MV-4-11 (cell line): ENCODE results near the gene HOXA9.

Experiments
- DNase-seq: peaks from one replicate; lab custom pipeline; 2025; lab: John Stamatoyannopoulos, UW

The HOXA9 gene

DNA sequence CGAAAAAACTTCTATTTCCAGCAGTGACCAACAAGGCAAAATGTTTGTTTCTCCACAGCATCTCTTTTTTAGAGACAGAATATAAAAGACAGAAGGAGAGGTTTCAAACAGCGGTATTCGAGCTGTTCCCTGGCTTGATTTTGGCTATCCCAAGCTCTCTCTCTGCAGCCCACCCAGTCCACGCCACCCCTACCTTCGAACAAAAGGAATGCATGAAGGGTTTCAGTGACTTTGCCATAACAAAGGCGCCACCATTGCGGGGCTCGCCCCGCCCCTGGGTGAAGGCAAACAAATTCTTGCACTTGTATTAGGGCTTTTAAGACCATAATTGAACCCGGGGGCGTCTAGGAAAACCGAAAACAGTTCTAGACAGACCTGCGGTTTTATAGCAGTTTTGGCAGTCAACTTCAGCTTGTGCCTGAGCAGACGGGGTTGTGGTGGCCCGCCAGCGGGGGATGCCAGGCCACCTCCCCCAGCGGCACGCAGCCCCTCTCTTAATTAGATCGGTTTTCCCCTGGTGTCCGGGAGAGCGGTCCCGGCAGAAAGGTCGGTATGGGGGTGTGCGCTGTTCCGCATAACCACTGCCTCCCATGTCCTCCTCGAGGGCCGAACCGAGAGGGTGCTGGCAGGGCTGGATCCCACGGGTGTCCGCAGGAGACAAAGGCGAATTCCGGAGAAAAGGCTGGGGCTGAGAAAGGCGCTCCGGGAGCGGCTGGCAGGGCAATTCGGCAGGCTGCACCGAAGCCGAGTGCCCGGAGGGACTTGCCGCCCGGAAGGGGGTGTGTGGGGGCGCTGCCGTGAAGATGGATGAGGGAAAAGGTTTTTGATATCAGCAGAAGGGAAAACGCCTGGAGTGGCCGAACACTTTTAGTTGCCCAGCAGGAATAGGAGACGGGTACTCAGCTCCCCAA lies 22.4 kb upstream of the HOXA9 start:
- no peak for DNase-seq

DNA sequence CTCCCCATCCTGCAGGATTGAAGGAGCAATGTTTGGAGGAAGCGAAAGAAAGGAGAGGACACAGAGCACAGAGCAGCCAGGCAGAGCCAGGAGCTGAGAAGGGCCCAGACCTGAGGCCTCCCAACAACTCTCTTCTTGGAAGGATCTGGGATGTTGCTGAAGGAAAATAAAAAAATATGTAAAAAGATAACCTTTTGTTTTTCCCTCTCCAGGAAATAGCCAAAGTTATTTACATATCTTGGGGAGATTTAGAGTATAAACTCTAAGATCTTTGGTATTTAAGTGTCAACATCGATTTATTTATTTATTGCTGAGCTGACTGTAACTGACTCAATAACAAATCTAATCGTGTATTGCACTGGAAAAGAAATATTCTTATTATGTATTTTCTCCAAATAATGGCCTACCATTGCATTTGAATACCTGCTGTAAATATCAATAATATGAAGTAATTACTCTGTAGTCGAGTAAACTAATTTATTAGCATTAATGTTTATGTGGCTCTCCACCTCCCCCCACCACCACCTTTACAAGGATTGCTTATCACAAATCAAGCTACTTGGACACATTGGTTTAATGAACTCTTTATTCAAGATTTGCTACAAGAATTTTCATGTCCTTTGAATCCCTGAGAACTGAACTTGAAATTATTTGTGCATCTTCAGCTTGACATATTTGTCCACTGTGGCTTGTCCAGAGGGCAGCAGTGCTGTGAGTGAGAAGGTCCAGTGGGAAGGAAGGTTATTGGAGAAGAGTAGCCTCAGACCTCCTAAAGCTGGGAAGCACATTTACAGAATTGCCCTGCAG lies 21.5 kb upstream of the HOXA9 start:
- DNase-seq, result no peak

DNA sequence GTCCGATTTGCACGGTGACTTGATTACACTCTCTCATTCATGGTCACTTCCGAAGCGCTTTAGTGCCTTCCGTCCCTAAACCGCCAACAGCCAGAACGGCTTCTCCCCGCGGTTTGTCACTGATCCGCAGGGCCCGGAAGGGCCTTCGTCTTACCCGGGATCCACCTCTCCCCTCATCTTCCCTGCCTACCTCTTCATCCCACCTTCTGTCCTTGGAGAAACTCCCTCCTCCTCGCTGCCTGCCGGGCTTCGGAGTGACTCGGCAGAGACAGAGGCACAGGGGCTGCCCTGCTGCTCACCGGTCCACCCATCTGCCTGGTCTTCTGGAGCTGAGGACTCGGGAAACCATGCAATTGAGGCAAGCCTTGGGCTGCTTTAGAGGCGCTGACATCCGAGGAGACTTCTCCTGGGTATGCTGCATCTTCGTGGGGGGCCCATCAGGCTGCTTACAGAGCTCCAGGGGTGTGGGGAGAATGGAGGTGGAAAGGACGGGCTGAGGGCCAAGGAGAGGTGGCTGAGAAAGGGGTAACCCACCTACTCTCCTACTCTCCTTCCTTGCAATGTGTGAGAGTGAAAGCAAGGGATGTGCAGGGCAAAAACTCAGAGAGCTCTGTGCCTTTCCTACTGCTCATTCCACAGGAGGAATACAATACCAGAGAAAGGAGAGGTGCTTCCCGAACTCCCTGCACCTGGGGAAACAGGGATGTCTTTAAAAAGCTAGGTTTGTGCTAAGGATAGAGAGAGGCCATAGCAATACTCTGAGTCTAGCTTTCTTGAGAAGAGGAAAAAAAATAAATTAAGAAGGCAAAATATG lies 20.7 kb upstream of the HOXA9 start:
- no peak for DNase-seq

DNA sequence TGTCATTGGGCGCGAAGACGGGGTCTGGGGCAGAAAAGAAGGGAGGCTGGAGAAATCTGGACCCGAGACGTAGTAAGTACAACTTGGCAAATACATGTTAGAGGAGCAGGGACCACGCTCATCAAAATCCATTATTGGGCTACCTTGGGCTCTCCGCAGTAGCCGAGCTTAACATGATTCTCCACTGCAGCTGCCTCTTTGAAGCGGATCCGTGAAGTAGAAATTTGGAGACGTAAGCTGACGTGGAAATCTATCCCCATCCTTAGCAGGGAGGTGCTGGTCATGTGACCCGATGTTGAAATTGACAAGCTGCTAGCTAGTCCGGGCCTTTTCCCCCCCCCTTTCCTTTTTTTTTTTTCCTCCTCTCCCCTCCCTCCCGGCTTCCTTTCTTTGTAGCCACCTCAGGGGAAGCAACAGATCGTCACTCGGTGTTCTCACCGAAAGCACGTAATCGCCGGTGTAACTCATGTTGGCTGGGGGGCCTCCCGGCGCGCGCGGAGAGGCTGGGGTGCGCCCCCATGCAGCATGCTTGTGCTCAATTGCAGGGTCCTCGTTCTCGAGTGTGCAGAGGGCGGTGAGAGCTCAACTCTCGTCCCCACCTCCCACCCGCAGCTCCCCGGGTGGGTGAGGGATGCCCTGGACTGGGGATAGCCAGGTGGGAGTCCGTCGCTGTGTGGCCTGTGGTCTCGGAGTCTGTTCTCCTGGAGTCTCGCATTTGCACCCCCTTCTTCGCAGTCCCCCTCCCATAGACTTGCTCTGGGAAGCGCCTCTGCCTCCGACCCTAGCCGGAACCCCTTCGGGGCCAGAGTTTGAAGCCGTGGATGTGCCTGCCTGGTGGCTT lies 19.9 kb upstream of the HOXA9 start, which contains the start of gene HOXA11:
Gene HOXA11, minus strand, starts transcription at position 220 of the 841 bp plus-strand sequence. Its CDS starts 88 bp downstream, at position 132.
- DNase-seq, result peak; percentile 62

DNA sequence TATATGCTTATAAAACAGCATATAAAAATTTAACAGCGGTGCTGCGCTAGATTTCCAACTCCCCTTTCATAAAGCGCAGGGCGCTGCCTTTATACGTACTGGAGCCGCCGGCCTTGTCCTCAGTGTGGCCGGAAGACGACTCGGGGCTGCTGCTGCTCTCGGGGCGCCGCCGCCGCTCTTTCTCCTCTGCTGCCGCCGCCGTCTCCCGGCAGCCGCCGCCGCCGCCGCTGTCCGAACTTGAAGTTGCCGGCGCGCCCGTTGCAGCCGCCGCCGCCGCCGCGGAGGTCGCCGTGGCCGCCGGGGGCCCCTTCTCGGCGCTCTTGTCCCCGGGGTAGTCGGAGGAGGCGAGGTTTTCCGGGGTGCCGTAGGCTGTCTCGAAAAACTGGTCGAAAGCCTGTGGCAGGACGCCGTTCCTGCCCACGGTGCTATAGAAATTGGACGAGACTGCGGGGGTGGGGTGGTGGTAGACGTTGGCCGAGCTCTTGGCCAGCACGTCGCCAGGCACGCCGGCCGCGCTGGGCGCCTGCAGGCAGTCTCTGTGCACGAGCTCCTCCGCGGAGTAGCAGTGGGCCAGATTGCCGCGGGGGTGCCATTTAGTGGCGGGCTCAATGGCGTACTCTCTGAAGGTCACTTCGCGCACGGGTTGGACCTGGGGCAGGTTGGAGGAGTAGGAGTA lies 19.1 kb upstream of the HOXA9 start:
- DNase-seq, result no peak

DNA sequence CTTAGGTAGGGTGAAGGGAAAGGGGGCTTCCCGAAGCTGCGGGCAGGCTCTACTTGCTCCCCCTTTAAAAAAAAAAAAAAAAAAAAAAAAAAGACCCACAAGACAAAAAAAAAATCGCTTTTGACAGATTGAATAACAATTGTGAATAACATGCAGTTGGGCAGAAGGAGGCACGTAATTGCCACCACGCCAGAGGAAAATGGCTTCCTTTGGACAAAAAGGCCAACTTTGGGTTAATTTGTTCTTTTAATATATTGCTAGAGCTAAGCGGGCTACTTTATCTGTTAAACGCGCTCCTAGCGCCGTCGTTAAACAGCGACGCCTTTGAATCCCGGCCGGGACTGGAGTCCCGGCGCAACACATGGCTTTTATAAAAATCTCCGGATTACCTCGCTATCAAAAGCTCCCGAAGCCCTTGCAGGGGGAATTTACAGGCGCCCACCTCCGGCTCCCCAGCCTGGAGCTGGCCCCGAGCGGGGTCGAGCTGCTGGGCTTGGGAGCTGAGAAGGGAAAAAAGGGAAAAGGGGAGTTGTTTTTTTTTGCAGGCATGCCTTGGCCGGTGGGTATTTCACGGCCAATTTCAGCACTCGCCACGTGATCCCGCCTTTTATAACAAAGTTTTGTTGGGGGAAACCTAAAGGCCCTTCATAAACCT lies 18.5 kb upstream of the HOXA9 start:
- no peak for DNase-seq

DNA sequence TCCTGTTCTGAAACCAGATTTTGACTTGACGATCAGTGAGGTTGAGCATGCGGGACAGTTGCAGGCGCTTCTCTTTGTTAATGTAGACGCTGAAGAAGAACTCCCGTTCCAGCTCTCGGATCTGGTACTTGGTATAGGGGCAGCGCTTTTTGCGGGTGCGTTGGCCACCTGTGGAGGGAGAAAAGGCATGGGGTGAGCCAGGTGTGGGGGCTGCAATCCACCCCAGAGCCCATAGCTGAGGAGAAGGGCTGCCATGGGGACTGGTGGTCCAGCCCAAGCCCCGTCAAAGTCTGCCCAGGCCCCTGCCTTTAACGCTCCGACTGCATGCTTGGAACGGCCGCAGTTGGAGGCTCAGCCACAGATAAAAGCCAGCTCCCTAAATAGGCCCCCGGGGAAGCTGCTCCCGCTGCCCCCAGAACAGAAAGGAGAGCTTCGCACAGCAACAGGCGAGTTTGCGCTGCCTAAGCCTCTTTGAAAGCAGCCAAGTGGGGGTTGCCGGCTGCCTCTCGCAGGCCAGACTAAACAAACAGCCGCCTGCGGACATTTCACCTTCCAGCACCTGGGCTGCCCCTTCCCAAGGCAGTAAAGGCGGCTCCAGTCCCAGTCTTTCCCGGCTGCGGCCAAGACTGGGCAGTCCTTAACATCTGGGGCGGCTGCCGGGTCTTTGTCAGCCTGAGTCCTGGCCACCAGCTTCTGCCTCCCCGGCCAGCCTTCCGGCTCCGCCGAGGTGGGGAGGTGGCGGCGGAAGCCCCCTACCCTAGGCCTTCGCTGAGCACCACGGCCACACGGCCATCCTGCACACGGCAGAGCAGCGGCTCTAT lies 17.7 kb upstream of the HOXA9 start:
- no peak for DNase-seq

DNA sequence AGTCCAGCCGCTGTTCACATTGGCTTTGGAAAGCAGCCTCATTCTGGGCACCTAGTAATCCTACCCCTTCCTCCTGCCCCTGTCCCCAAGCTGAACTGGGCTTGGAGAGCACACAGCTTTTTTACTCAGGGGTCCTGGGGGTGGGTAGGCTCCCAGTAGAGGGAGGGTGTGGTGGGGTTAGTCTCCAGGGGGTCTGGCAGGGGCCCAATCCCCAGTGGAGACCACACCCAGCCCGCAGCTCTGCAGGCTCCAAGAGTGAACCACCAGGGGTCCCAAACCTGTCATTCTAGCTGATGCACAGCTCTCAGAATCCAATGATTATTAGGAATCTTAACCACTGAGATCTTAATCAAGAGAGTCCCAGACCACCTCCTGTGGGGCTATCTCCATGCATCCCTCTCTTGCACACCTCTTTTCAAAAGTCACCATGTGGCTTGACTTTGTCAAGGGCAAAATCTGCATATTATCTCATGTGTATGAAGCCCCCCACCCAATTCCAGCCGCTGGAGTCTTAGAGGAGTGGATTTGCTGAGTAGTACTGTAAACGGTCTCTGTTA lies 17.0 kb upstream of the HOXA9 start:
- no peak for DNase-seq

DNA sequence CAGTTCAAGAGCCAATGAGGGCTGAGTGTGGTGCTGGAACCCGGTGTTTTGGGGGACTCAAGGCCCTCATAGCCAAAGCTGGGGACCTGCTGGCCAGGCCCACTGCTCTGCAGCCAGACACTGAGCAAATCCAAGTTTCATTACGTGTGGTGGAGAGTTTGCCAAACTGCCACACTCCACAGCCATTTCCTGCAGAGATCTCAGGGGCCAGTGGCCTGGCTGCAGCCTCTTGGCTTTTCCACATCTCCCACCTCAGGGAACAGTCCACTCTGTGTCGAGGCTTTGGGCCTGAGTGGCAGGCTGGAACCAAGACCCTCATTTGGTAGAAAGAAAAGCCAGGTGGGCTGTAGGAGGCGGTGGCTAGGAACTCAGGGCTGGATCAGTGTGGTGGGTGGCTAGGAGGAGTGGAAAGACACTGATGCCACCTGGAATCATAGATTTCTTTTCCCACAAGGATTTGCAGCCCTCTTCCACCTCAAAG lies 16.5 kb upstream of the HOXA9 start:
- DNase-seq, result no peak

DNA sequence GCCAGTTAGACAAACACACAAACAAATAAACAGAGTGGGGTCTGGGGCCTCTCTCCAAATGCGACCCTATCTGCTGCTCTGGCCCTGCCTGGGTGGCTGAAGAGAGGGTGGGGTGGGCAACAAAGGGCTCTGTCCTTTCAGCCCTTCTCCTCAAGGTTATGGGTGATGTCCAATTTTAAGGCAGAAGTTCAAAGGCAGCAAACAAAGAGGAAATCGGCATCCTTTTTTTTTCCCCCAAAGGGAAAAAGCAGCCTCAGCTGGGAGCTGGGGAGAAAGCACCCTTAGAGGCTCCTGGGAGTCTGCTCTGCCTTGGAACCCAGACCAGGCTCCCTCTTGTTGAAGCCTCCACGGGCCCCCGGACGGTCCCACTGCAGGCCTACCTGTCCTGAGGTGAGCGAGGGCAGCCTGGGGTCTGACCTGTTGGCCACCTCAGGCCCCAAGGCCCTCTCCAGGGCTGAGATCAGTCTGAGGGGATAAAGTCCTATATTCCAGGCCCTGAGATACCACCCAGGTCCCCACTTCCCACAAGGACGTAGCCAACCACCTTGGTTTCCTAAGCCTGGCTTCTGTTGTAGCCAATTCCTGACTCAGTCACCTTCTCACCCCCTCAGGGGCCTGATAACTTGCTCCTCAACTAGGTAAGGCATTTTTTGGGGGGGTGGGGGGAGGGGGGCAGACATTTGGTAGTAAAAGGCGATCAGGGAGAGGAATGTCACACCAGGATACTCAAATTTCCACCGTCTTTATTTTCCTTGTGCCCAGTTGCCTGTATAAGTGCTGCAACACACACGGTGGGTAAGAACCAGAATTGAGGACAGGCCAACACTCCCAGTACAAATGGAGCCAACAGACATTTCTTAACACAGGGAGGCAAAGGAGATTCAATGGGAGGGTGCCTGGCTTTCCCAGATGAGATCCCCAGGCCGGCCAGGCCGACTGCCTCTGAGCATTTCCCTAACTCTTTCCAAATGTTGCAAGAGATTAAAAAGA lies 15.4 kb upstream of the HOXA9 start:
- DNase-seq, result no peak

DNA sequence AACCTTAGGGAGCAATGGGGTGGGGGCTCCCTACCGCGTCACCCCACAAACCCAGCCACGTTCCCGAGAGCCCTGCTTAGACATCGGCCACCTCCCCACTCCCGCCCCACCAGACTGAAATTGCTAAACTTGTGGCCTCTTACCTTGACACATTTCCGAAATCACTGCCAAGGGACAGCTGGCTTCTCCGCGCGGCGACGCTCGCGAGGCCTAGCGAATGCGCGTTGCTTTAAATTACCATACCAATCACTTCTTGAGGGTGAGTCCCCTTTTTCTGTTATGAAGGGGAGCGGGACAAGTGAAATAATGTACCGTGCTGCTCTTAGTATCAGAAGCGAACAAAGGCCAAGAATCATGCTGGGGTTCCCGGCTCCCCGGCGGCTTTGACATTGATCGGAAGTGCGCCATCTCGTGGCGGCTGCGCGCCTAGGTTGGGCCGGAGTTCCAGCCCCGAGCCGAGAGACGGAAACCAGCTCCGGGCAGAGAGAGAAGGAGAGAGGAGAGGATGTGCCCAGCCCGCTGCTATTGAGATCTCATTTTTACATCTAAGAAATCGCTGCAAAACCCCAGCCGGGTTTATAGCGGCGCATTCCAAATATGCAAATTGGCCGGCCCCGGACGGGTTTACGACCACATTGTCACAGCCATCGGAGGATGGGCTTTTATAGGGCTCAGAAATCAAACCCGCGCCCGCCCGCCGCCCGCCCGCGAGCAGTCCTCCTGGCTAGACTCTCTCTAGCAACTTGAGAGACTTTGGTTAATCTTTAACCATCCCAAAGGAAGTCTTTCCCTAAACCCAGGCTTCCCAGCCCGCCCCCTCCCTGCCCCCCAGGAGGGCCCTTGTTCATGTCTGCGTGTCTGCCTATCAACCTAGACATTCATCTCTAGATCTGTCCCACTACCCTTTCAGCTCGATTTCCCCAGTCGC lies 14.4 kb upstream of the HOXA9 start:
- peak; percentile 41 for DNase-seq

DNA sequence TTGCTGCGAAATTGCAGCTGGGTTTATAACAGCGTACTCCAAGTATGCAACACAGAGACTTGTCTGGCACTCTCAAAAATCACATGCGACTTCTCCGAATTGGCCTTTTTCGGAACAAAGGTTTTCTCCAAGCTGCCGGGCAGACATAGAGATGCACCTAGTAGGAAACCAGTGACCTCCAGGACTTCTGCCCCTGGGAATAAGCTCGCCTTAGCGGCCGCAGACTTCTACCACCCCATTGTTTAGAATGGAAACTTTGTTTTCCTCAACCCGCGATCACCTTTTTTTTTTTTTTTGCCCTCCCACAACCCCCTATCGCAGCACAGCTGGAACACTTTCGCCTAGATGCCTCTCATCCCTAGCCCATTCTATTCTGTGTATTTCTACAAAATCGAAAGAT lies 13.7 kb upstream of the HOXA9 start:
- no peak for DNase-seq

DNA sequence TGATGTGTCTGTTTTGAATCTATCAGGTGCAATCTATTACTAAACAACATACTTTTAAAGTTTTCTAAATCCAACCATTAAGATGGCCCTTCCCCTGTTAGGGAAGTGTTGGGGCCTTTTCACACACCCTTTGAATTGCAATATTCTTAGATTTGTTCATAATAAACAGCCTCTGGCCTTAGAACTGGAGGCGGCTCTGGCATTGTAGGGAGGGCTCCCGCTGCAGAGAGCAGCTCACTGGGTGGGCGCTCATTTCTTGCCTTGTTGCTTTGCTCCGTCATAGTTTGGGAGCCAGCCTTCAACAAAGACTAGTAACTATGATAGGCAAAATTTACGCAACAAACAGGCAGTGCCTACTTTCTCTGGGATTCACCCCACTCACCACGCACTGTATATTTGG lies 13.0 kb upstream of the HOXA9 start:
- no peak for DNase-seq

DNA sequence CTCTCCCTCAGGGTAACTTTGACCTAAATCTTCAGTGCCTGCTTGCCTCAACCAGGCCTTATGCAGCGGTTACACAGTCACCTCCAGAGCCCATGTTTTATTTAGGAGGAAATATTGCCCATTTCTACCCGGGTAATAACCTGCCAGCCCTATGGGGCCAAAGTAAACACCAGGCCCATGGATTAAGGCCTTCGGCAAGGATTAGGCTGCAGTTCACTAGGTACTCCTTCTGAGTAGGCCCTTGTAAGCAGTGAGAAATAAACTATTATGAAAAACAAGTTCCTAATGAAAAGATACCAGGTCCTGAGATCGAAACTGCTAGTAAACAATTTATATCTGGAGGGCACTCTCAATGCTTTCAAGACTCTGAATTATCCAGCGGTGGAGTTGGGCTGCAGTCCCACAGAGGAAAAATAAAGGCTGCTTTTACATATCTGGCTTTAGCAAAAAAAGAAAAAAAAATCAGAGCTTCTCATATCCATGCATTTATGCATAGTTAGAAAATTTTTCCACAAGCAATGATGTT lies 12.5 kb upstream of the HOXA9 start:
- no peak for DNase-seq

DNA sequence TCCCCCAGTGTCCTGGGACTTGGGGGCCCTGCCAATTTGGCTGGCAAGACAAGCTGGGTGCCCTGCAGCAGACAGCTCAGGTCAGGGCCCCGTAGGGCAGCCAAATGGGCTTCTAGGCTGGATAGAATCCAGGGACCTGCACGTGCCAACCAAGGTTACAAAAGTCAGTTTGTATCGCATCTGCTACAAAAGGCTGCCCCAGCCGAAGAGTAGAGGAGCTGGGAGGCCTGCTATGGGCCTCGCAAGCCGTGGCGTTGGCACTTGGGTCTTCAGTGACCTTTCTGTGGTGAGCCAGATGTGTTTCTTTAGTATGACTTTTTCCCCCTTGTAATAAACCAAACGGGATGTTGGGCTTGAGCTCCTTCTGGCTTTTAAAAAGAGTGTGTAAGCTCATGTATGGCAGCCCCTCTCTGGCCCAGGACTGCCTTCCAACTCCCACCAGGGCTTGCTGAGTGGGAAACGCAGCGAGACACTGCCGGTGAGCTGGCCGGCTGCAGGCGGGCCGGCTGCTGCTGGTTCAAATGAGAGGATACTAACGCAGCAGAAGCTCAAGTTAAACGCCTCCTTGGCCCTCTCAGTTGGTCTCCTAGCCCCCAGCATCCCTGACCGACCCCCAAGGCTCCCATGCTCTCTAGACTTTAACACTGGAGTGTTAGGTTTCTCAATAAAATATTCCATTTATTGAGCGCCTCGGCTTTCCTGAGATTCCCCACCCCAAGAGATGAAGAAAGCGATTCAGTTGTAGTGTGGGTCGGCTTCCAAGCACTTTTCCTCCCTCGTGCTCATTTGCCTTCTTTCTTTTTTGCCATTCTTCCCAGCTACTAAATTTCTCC lies 11.8 kb upstream of the HOXA9 start:
- no peak for DNase-seq
